Loucy (cell line): Measurements from ENCODE around the gene KCNK1.
"Not testable (repeated sequence)": the region's sequence is repeated elsewhere in the genome, so short reads cannot be mapped to it uniquely, and the experiment has no call there.

Experiments
- H2AFZ ChIP-seq: fragments of 200-600 bp; sonication (generic); 2 replicates; pipeline ENCODE4 v1.6.0; 2016; ENCODE audit warnings: antibody characterized with exemption, mild to moderate bottlenecking, low read length, moderate library complexity
- H3F3A ChIP-seq: fragments of 200-600 bp; 2 replicates; pipeline ENCODE4 v1.6.0; 2016; ENCODE audit warnings: antibody characterized with exemption, low read depth, mild to moderate bottlenecking
- H3K27me3 ChIP-seq: fragments of 200-600 bp; sonication (generic); 2 replicates; pipeline ENCODE4 v1.6.1; 2014; ENCODE audit warnings: low read length, mild to moderate bottlenecking; ENCODE audit not compliant: insufficient read depth, poor library complexity, severe bottlenecking
- H3K36me3 ChIP-seq: fragments of 200-600 bp; sonication (generic); 2 replicates; pipeline ENCODE4 v1.6.1; 2016; ENCODE audit warnings: low read length; ENCODE audit not compliant: insufficient read depth
- H3K4me1 ChIP-seq: fragments of 200-600 bp; sonication (generic); 2 replicates; pipeline ENCODE4 v1.5.1; 2014; ENCODE audit warnings: low read length, mild to moderate bottlenecking; ENCODE audit not compliant: insufficient read depth, poor library complexity, severe bottlenecking
- H3K4me2 ChIP-seq: fragments of 200-600 bp; sonication (generic); 2 replicates; pipeline ENCODE4 v1.6.0; 2014; ENCODE audit warnings: antibody characterized with exemption, low read length, low read depth, mild to moderate bottlenecking; ENCODE audit not compliant: poor library complexity, severe bottlenecking
- H3K4me3 ChIP-seq: fragments of 200-600 bp; sonication (generic); 2 replicates; pipeline ENCODE4 v1.5.1; 2014; ENCODE audit warnings: low read length, mild to moderate bottlenecking, mixed read lengths; ENCODE audit not compliant: poor library complexity, severe bottlenecking
- H3K79me2 ChIP-seq: fragments of 200-600 bp; sonication (generic); 2 replicates; pipeline ENCODE4 v1.6.1; 2014; ENCODE audit warnings: low read length; ENCODE audit not compliant: insufficient read depth
- H3K9ac ChIP-seq: fragments of 200-600 bp; sonication (generic); 2 replicates; pipeline ENCODE4 v1.6.0; 2014; ENCODE audit warnings: mild to moderate bottlenecking, low read depth, low read length, moderate library complexity; ENCODE audit not compliant: poor library complexity, severe bottlenecking
- H3K9me2 ChIP-seq: fragments of 200-600 bp; sonication (generic); replicated peaks from 2 replicates; pipeline ENCODE4 v1.6.1; 2016; ENCODE audit warnings: low read depth, low read length, mixed read lengths
- H3K9me3 ChIP-seq: fragments of 200-600 bp; sonication (generic); 2 replicates; pipeline ENCODE4 v1.6.1; 2014; ENCODE audit warnings: mild to moderate bottlenecking, antibody characterized with exemption, low read length, low read depth; ENCODE audit not compliant: insufficient read depth
- H4K20me1 ChIP-seq: fragments of 200-600 bp; sonication (generic); 2 replicates; pipeline ENCODE4 v1.6.0; 2014; ENCODE audit warnings: antibody characterized with exemption, low read length, mild to moderate bottlenecking; ENCODE audit not compliant: insufficient read depth, poor library complexity, severe bottlenecking
- CTCF ChIP-seq: fragments of 200-600 bp; sonication (generic); conservative IDR thresholded peaks from 2 replicates; pipeline ENCODE4 v1.5.1; 2014; ENCODE audit warnings: mild to moderate bottlenecking, antibody characterized with exemption, low read length
- EZH2phosphoT487 ChIP-seq: fragments of 200-600 bp; IDR thresholded peaks from 2 replicates; pipeline ENCODE4 v1.6.1; 2018; ENCODE audit warnings: antibody characterized with exemption, mild to moderate bottlenecking, moderate library complexity, borderline replicate concordance

The KCNK1 gene

GRCh38 chr1:233610628-233611027 is 3.3 kb upstream of the KCNK1 start:
- no peak overlapping the region for H2AFZ ChIP-seq
- H3K4me2 ChIP-seq: no peak overlapping the region
- TF ChIP-seq CTCF (no peak), EZH2phosphoT487 (no peak)
- H3K4me3 ChIP-seq: no peak overlapping the region
- no peaks in the 10 kb centered on the region for H3K36me3 ChIP-seq
- no peaks in the 10 kb centered on the region for H3F3A ChIP-seq
- no peaks in the 10 kb centered on the region for H3K79me2 ChIP-seq
- no peaks in the 10 kb centered on the region for H3K27me3 ChIP-seq
- no peaks in the 10 kb centered on the region for H3K9me3 ChIP-seq
- H3K9ac ChIP-seq: no peak overlapping the region
- peaks cover 16% of the 10 kb centered on the region for H3K4me1 ChIP-seq
- no peaks in the 10 kb centered on the region for H4K20me1 ChIP-seq
- H3K9me2 ChIP-seq: no peaks in the 10 kb centered on the region

- H4K20me1 ChIP-seq, H3K9me2 ChIP-seq, H3F3A ChIP-seq, H3K79me2 ChIP-seq, H3K4me2 ChIP-seq, H3K9me3 ChIP-seq, H3K9ac ChIP-seq, H3K36me3 ChIP-seq, H3K4me3 ChIP-seq, H2AFZ ChIP-seq, H3K27me3 ChIP-seq: not testable (repeated sequence)
- peaks cover 16% of the 10 kb centered on the region for H3K4me1 ChIP-seq
These were observed 2.5 kb upstream of the KCNK1 start for GRCh38 chr1:233611363-233611762.

- Histone ChIP-seq H3K4me2 (no peak overlapping the region), H3K9me2 (no peaks in the 10 kb centered on the region), H4K20me1 (no peaks in the 10 kb centered on the region), H3K4me3 (no peak overlapping the region), H3K36me3 (no peaks in the 10 kb centered on the region), H3K27me3 (no peaks in the 10 kb centered on the region), H3K4me1 (no peaks in the 10 kb centered on the region), H3K9me3 (no peaks in the 10 kb centered on the region), H3K79me2 (no peaks in the 10 kb centered on the region), H3F3A (no peaks in the 10 kb centered on the region), H2AFZ (no peak overlapping the region), H3K9ac (no peak overlapping the region)
- no peak for TF ChIP-seq CTCF
- no peak for TF ChIP-seq EZH2phosphoT487
These were observed 352 bp downstream of the KCNK1 start for GRCh38 chr1:233614173-233614742.
